ENCODE data around the gene CCDC43. TPM values are rescaled to one million over a fixed set of nuclear protein-coding genes. Genes with fewer than 3 reads are reported as not detected.

The CCDC43 gene
- total RNA-seq = 10 to 100 TPM; 15.2 to 20.2 (median 15.9) TPM

- under 1% methylated on average over 27 of the region's 51 CpGs for WGBS
- no peaks in the 10 kb centered on the region for H3K9me3 ChIP-seq
- H3K36me3 ChIP-seq = peaks cover 0 to 28% (median 3%) of the 10 kb centered on the region in 4 donors
- peak within 1 kb of the TSS; percentile 80 to 88 (median 87) for H3K27ac ChIP-seq (replicated peaks in 1 of 4)
- peak within 1 kb of the TSS; percentile 74 to 91 (median 78) for H3K4me3 ChIP-seq
- peak; percentile 94 for DNase-seq (ENCODE audit: extremely low spot score)
- intact Hi-C loops (cut with DNase I) = loop anchor here (10.0 kb wide), 1 partner anchor 55 kb away; no protein-coding TSS in a partner anchor
- H3K27me3 ChIP-seq = no peaks in the 10 kb centered on the region
- TF ChIP-seq EP300 (IDR thresholded peaks at IDR 0.05) (no peak), POLR2AphosphoS5 (IDR thresholded peaks at IDR 0.05) (peak; percentile 87 to 93), POLR2A (IDR thresholded peaks at IDR 0.05; ENCODE audit: low read depth) (no peak)
- TF ChIP-seq, protein P1, sequence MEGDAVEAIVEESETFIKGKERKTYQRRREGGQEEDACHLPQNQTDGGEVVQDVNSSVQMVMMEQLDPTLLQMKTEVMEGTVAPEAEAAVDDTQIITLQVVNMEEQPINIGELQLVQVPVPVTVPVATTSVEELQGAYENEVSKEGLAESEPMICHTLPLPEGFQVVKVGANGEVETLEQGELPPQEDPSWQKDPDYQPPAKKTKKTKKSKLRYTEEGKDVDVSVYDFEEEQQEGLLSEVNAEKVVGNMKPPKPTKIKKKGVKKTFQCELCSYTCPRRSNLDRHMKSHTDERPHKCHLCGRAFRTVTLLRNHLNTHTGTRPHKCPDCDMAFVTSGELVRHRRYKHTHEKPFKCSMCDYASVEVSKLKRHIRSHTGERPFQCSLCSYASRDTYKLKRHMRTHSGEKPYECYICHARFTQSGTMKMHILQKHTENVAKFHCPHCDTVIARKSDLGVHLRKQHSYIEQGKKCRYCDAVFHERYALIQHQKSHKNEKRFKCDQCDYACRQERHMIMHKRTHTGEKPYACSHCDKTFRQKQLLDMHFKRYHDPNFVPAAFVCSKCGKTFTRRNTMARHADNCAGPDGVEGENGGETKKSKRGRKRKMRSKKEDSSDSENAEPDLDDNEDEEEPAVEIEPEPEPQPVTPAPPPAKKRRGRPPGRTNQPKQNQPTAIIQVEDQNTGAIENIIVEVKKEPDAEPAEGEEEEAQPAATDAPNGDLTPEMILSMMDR (IDR thresholded peaks at IDR 0.05) = peak in 1 of 3 experiments; percentile 21
- H3K4me1 ChIP-seq = peaks cover 16 to 40% (median 27%) of the 10 kb centered on the region in 4 donors
These were observed at the start of gene CCDC43 for GRCh38 chr17:44689477-44690217. TSS of gene CCDC43 (minus strand) at chr17:44689776. CDS start at chr17:44689753, 23 bp downstream.

GRCh38 chr17:44738214-44738906 lies 48.8 kb upstream of the CCDC43 start:
- no peak for DNase-seq (ENCODE audit: extremely low spot score)
- WGBS = 100% methylated on average over 1 of the region's 3 CpGs
- Histone ChIP-seq H3K4me3 (no peak overlapping the region), H3K27me3 (no peaks in the 10 kb centered on the region), H3K27ac (replicated peaks in 1 of 4) (no peak overlapping the region), H3K36me3 (peaks cover 0 to 42% (median 10%) of the 10 kb centered on the region in 4 donors), H3K4me1 (no peaks in the 10 kb centered on the region), H3K9me3 (no peaks in the 10 kb centered on the region)
- TF ChIP-seq EP300 (IDR thresholded peaks at IDR 0.05) (no peak), POLR2AphosphoS5 (IDR thresholded peaks at IDR 0.05) (no peak), POLR2A (IDR thresholded peaks at IDR 0.05; ENCODE audit: low read depth) (no peak)
- TF ChIP-seq, protein P1 (IDR thresholded peaks at IDR 0.05) = no peak
- intact Hi-C loops (cut with DNase I) = no loop called here

DNA sequence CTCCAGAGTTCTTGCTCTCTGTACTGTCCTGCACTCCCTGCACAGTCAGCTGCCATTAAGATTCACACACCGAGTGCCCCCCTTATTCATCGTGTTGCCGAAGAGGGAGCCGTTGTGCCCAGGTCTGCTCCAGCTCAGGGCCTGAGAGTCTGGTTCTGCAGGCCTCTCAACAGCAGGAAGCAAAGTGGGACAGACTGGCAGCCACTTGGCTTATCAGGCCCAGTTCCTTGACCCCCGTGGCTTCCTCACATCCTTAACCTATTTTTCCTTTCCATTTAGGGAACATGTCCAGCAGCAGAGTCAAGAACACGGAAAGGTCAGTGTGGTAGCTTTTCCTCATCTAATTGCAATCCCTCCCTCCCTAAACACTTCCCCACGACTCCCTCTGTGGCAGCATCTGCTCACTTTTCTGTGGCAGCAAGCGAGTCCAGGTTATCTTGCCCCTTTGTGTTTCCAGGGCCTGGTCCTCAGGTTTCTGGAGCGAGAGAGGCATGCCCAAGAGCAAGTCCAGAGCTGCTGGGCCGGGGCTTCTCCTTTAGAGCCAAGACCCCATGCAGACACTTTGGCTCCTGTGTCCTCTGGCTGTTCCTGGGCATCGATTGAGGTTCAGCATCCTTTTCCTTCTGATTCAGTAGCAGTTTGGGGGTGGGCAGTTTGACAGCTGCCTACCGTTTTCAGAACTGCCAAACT lies 47.1 kb upstream of the CCDC43 start:
- TF ChIP-seq POLR2A (IDR thresholded peaks at IDR 0.05; ENCODE audit: low read depth) = no peak
- no peak for TF ChIP-seq POLR2AphosphoS5 (IDR thresholded peaks at IDR 0.05)
- TF ChIP-seq, protein P1 (IDR thresholded peaks at IDR 0.05) = no peak
- TF ChIP-seq EP300 (IDR thresholded peaks at IDR 0.05) = no peak
- Histone ChIP-seq H3K4me3 (no peak overlapping the region), H3K36me3 (peaks cover 0 to 46% (median 9%) of the 10 kb centered on the region in 4 donors), H3K9me3 (no peaks in the 10 kb centered on the region), H3K4me1 (no peaks in the 10 kb centered on the region), H3K27me3 (no peaks in the 10 kb centered on the region), H3K27ac (replicated peaks in 1 of 4) (no peak overlapping the region)
- no peak for DNase-seq (ENCODE audit: extremely low spot score)
- 81% methylated on average over 12 of the region's 12 CpGs for WGBS
- intact Hi-C loops (cut with DNase I) = no loop called here

DNA sequence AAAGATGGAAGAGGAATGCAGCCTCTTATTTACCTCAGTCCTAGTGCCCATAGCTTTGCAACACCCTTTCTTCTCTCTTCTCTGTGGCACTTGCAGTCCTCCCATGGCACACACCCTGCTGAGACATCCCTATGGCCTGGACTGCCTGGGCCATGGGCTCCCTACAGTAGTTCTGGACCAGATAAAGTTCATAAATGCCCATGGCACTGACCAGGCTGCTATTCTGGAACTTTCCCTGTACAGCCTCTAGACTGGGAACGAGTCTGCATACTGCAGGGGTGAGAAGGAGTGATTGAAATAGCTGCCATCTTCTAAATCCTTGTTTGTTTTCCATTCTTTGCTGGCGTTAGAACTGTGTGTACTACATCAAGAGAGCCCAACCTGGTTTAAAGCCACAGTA lies 44.7 kb upstream of the CCDC43 start:
- no peaks in the 10 kb centered on the region for H3K9me3 ChIP-seq
- DNase-seq (ENCODE audit: extremely low spot score) = no peak
- 82% methylated on average over 2 of the region's 2 CpGs for WGBS
- no peak overlapping the region for H3K4me3 ChIP-seq
- H3K4me1 ChIP-seq = no peaks in the 10 kb centered on the region
- H3K27ac ChIP-seq (replicated peaks in 1 of 4) = no peak overlapping the region
- no peaks in the 10 kb centered on the region for H3K27me3 ChIP-seq
- peaks cover 5 to 54% (median 16%) of the 10 kb centered on the region in 4 donors for H3K36me3 ChIP-seq
- intact Hi-C loops (cut with DNase I) = no loop called here
- TF ChIP-seq POLR2AphosphoS5 (IDR thresholded peaks at IDR 0.05) (no peak), EP300 (IDR thresholded peaks at IDR 0.05) (no peak), POLR2A (IDR thresholded peaks at IDR 0.05; ENCODE audit: low read depth) (no peak)
- TF ChIP-seq, protein P1 (IDR thresholded peaks at IDR 0.05) = no peak

All from esophagus muscularis mucosa (tissue), 4 donors.